OCI-LY3 (cell line): Measurements from ENCODE around the gene ARHGAP6.

ENCODE experiments used
- CTCF ChIP-seq: fragments of 200-600, 300-600 bp; sonication (generic); IDR thresholded peaks from 2 replicates; pipeline ENCODE4 v1.5.1; 2014; ENCODE audit warnings: antibody characterized with exemption, low read length, low read depth
- EZH2phosphoT487 ChIP-seq: fragments of 200-600 bp; shearing (Covaris generic); IDR thresholded peaks from 2 replicates; pipeline ENCODE4 v1.6.1; 2018; ENCODE audit warnings: antibody characterized with exemption, mixed run types, low read depth

GRCh38 chrX:11296051-11296450 is 369.7 kb downstream of the ARHGAP6 start:
- TF ChIP-seq CTCF (no peak), EZH2phosphoT487 (no peak)
